ENCODE data around the gene DAPK1.
"Not testable (repeated sequence)": the region's sequence is repeated elsewhere in the genome, so short reads cannot be mapped to it uniquely, and the experiment has no call there.

Gene DAPK1

DNA sequence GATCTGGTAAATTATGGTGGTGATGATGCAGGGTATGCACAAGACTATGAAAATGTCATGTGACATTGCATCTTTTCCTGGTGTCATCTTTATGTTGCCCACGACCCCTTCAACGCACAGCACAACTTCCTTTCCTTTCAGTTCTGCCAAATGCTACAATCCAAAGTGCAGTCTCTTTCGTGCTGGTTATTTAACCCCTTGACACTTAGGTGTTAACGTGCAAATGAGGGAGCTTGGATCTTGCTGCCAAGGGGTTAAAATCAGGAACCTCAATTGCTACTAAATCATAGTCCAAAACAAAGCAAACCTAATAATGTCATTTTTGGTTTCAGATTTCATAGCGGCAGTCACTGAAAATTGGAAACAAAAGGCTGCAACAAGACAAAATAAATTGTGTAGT lies 244.2 kb downstream of the DAPK1 start:
- Mint-ChIP-seq H3K4me3 (no peak overlapping the region), H3K4me1 (no peaks in the 10 kb centered on the region), H3K9me3 (peaks cover 6% of the 10 kb centered on the region), H3K36me3 (ENCODE audit: low read depth) (peaks cover 3% of the 10 kb centered on the region), H3K27ac (no peak overlapping the region), H3K27me3 (peaks cover 6% of the 10 kb centered on the region)
- DNase-seq (no peak), ATAC-seq (no peak)

- DNase-seq: no peak
- peaks cover 6% of the 10 kb centered on the region for H3K9me3 Mint-ChIP-seq
- H3K27ac Mint-ChIP-seq: no peak overlapping the region
- no peaks in the 10 kb centered on the region for H3K4me1 Mint-ChIP-seq
- H3K4me3 Mint-ChIP-seq: no peak overlapping the region
- peaks cover 14% of the 10 kb centered on the region for H3K27me3 Mint-ChIP-seq
- peaks cover 3% of the 10 kb centered on the region for H3K36me3 Mint-ChIP-seq (ENCODE audit: low read depth)
- ATAC-seq: no peak
Measured at GRCh38 chr9:87742813-87743428, 245.3 kb downstream of the DAPK1 start.

- not testable (repeated sequence) for H3K27ac Mint-ChIP-seq
Measured at GRCh38 chr9:87744247-87744646, 246.6 kb downstream of the DAPK1 start.

GRCh38 chr9:87746186-87746585 lies 248.5 kb downstream of the DAPK1 start:
- Mint-ChIP-seq H3K4me3 (no peak overlapping the region), H3K9me3 (peaks cover 6% of the 10 kb centered on the region), H3K27ac (no peak overlapping the region), H3K36me3 (ENCODE audit: low read depth) (peaks cover 3% of the 10 kb centered on the region), H3K4me1 (no peaks in the 10 kb centered on the region), H3K27me3 (peaks cover 19% of the 10 kb centered on the region)
- ATAC-seq (no peak), DNase-seq (no peak)

More at GRCh38 chr9:87744247-87744646, 246.6 kb downstream of the DAPK1 start:
- not testable (repeated sequence) for H3K36me3 Mint-ChIP-seq (ENCODE audit: low read depth); H3K4me3 Mint-ChIP-seq; H3K9me3 Mint-ChIP-seq; DNase-seq; H3K4me1 Mint-ChIP-seq; ATAC-seq
- H3K27me3 Mint-ChIP-seq: peaks cover 19% of the 10 kb centered on the region

- no peak for DNase-seq
- no peak overlapping the region for H3K27ac Mint-ChIP-seq
- no peaks in the 10 kb centered on the region for H3K4me1 Mint-ChIP-seq
- H3K36me3 Mint-ChIP-seq (ENCODE audit: low read depth): no peaks in the 10 kb centered on the region
- peaks cover 17% of the 10 kb centered on the region for H3K27me3 Mint-ChIP-seq
- no peak for ATAC-seq
- no peak overlapping the region for H3K4me3 Mint-ChIP-seq
- H3K9me3 Mint-ChIP-seq: peaks cover 5% of the 10 kb centered on the region
Measured at GRCh38 chr9:87748881-87749280, 251.2 kb downstream of the DAPK1 start.

DNA sequence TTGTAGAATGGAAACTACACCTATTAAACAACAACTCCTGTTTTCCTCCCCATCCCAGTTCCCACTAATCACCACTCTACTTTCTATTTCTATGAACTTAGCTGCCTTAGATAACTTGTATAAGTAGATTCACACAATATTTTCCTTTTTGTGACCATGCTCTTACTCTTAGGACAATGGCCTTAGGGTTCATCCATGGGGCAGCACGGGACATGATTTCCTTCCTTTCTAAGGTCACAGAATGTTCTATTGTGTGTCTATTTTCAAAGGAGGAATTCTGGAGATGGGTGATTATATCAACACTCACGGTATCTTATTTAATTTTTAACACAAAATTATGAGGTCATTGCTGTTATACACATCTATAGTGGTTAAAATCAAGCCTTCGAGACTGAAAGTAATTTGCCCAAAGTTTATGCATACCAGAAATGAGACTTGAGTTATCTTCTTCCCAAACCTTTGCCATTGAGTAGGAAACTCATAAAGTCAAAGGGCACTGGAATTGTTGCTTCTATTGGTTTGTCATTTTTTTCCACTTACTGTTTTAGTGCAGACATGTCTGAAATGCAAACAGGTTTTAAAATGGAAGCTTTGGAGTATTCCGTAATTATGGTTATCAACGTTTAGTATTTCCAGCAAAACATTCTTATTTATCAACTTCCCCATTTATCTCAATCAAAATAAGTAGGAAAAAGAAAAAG lies 251.8 kb downstream of the DAPK1 start:
- DNase-seq (no peak), ATAC-seq (no peak)
- Mint-ChIP-seq H3K4me1 (no peaks in the 10 kb centered on the region), H3K4me3 (no peak overlapping the region), H3K36me3 (ENCODE audit: low read depth) (no peaks in the 10 kb centered on the region), H3K27me3 (peaks cover 17% of the 10 kb centered on the region), H3K27ac (no peak overlapping the region), H3K9me3 (peaks cover 5% of the 10 kb centered on the region)

- Mint-ChIP-seq H3K4me3 (no peak overlapping the region), H3K4me1 (no peaks in the 10 kb centered on the region), H3K9me3 (peaks cover 5% of the 10 kb centered on the region), H3K27me3 (peaks cover 17% of the 10 kb centered on the region), H3K27ac (no peak overlapping the region), H3K36me3 (ENCODE audit: low read depth) (no peaks in the 10 kb centered on the region)
- no peak for ATAC-seq
- no peak for DNase-seq
Measured at GRCh38 chr9:87750726-87751125, 253.1 kb downstream of the DAPK1 start.

DNA sequence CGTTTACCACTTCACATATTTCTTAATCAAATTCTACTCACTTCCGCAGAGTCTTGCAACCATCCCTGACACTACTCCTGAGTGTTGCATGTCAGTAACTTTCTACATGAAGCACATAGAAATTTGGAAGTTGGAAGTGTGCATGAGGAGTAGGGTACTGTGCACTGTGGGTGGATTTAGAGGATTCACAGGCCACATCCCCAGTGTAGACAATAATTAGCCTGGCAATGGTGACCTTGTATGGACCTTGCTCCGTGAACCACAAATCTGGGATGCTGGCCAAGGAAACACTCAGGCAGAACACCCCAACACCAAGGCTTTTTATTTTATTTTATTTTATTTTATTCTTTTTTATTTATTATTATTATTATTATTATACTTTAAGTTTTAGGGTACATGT lies 253.8 kb downstream of the DAPK1 start:
- Mint-ChIP-seq H3K27me3 (peaks cover 17% of the 10 kb centered on the region), H3K4me3 (no peak overlapping the region), H3K27ac (no peak overlapping the region), H3K4me1 (no peaks in the 10 kb centered on the region), H3K36me3 (ENCODE audit: low read depth) (no peaks in the 10 kb centered on the region), H3K9me3 (peaks cover 5% of the 10 kb centered on the region)
- DNase-seq (no peak), ATAC-seq (no peak)

DNA sequence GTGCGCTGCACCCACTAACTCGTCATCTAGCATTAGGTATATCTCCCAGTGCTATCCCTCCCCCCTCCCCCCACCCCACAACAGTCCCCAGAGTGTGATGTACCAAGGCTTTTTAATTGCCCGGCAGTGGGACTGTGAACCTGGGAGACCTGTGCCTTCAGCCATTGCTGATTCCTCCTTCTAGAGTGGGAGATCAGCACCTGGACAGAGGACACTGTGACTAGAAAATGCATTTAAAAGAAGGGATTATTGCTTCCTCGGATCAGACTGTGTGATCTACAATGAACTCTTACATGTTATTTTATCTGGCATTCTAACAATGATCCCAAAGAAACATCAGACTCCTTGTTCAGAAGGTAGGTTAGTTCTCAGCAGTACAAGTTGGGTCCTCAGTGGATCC lies 254.2 kb downstream of the DAPK1 start:
- DNase-seq: no peak
- H3K36me3 Mint-ChIP-seq (ENCODE audit: low read depth): no peaks in the 10 kb centered on the region
- H3K4me3 Mint-ChIP-seq: no peak overlapping the region
- no peak overlapping the region for H3K27ac Mint-ChIP-seq
- no peaks in the 10 kb centered on the region for H3K4me1 Mint-ChIP-seq
- ATAC-seq: no peak
- H3K9me3 Mint-ChIP-seq: peaks cover 5% of the 10 kb centered on the region
- peaks cover 15% of the 10 kb centered on the region for H3K27me3 Mint-ChIP-seq

GRCh38 chr9:87753313-87753712 lies 255.6 kb downstream of the DAPK1 start:
- no peak overlapping the region for H3K4me3 Mint-ChIP-seq
- ATAC-seq (no peak), DNase-seq (no peak)
- H3K36me3 Mint-ChIP-seq (ENCODE audit: low read depth): no peaks in the 10 kb centered on the region
- H3K27ac Mint-ChIP-seq: no peak overlapping the region
- H3K27me3 Mint-ChIP-seq: peaks cover 7% of the 10 kb centered on the region
- no peaks in the 10 kb centered on the region for H3K4me1 Mint-ChIP-seq
- H3K9me3 Mint-ChIP-seq: peaks cover 5% of the 10 kb centered on the region

Data from activated naive CD8-positive, alpha-beta T cell treated with anti-CD3 and anti-CD28 coated beads, Interleukin-2, amount 50 U/mL, for 24 hours (primary cell).